GM23338 (cell line): ENCODE data around the gene BCOR. TPM values are rescaled to one million over a fixed set of nuclear protein-coding genes. Genes with fewer than 3 reads are reported as not detected.

Experiments used
- ATAC-seq: fragments of 200-7000 bp; cut with Tn5 transposase; 3 replicates; pipeline ENCODE4 v1.9.1; 2020
- DNase-seq: peaks from one replicate; pipeline ENCODE4 v3.0.0-alpha.2; 2015; ENCODE audit warnings: low spot score
- H2AFZ ChIP-seq: fragments of 200-600 bp; sonication (generic); 2 replicates; pipeline ENCODE4 v1.8.0; 2016; ENCODE audit warnings: antibody characterized with exemption, mild to moderate bottlenecking, moderate library complexity
- H3F3A ChIP-seq: fragments of 200-600 bp; sonication (generic); replicated peaks from 2 replicates; pipeline ENCODE4 v1.8.0; 2017; ENCODE audit warnings: antibody characterized with exemption, mixed run types, low read depth
- H3K27ac ChIP-seq: fragments of 200-600 bp; sonication (generic); 2 replicates; pipeline ENCODE4 v1.6.1; 2016; ENCODE audit warnings: low read depth
- H3K27me3 ChIP-seq: fragments of 200-600 bp; sonication (generic); 2 replicates; pipeline ENCODE4 v1.8.0; 2016; ENCODE audit warnings: mild to moderate bottlenecking, mixed run types, moderate library complexity; ENCODE audit not compliant: insufficient read depth
- H3K36me3 ChIP-seq: fragments of 200-600 bp; sonication (generic); 2 replicates; pipeline ENCODE4 v1.8.0; 2016; ENCODE audit warnings: mild to moderate bottlenecking; ENCODE audit not compliant: insufficient read depth
- H3K4me1 ChIP-seq: fragments of 200-600 bp; sonication (generic); 2 replicates; pipeline ENCODE4 v1.8.0; 2016; ENCODE audit warnings: mild to moderate bottlenecking, moderate library complexity; ENCODE audit not compliant: insufficient read depth
- H3K4me2 ChIP-seq: fragments of 200-600 bp; sonication (generic); 2 replicates; pipeline ENCODE4 v1.7.1; 2017; ENCODE audit warnings: mixed run types
- H3K4me3 ChIP-seq: fragments of 200-600 bp; sonication (generic); 2 replicates; pipeline ENCODE4 v1.6.1; 2016; ENCODE audit warnings: mixed run types
- H3K79me2 ChIP-seq: fragments of 200-600 bp; sonication (generic); replicated peaks from 2 replicates; pipeline ENCODE4 v1.8.0; 2017; ENCODE audit warnings: mild to moderate bottlenecking; ENCODE audit not compliant: insufficient read depth
- H3K9me2 ChIP-seq: fragments of 200-600 bp; sonication (generic); 2 replicates; pipeline ENCODE4 v1.8.0; 2017; ENCODE audit not compliant: insufficient read depth
- H4K20me1 ChIP-seq: fragments of 200-600 bp; sonication (generic); replicated peaks from 2 replicates; pipeline ENCODE4 v1.8.0; 2017; ENCODE audit warnings: mild to moderate bottlenecking; ENCODE audit not compliant: insufficient read depth
- H3K27ac Mint-ChIP-seq: 2 replicates; pipeline ENCODE4 v1.8.0; 2020; ENCODE audit warnings: inconsistent platforms, mild to moderate bottlenecking, moderate library complexity, mixed read lengths
- H3K27me3 Mint-ChIP-seq: 3 replicates; pipeline ENCODE4 v1.8.0; 2022; ENCODE audit warnings: low read depth, mild to moderate bottlenecking, moderate library complexity, mixed read lengths, inconsistent platforms; ENCODE audit not compliant: insufficient read depth, poor library complexity
- H3K36me3 Mint-ChIP-seq: 3 replicates; pipeline ENCODE4 v1.8.0; 2021; ENCODE audit warnings: low read depth, mild to moderate bottlenecking, inconsistent platforms, moderate library complexity, mixed read lengths
- H3K4me1 Mint-ChIP-seq: 3 replicates; pipeline ENCODE4 v1.8.0; 2020; ENCODE audit warnings: mild to moderate bottlenecking, inconsistent platforms, mixed read lengths
- H3K4me3 Mint-ChIP-seq: 3 replicates; pipeline ENCODE4 v1.8.0; 2021; ENCODE audit warnings: moderate library complexity, mild to moderate bottlenecking, inconsistent platforms, mixed read lengths
- H3K9me3 Mint-ChIP-seq: 3 replicates; pipeline ENCODE4 v1.8.0; 2020; ENCODE audit warnings: moderate library complexity, mild to moderate bottlenecking, inconsistent platforms, mixed read lengths
- CREB1 ChIP-seq: fragments of 250-450 bp; sonication (Bioruptor Pico); IDR thresholded peaks from 2 replicates; pipeline ENCODE4 v1.5.0; 2020; ENCODE audit warnings: low read depth, mild to moderate bottlenecking, moderate library complexity
- JUNB ChIP-seq: IDR thresholded peaks from one replicate; pipeline ENCODE4 v1.6.1; 2016; ENCODE audit warnings: antibody characterized with exemption; ENCODE audit not compliant: unreplicated experiment
- NANOG ChIP-seq: IDR thresholded peaks from 2 replicates; pipeline ENCODE4 v1.6.1; 2016; ENCODE audit warnings: antibody characterized with exemption, borderline replicate concordance
- ZNF331 ChIP-seq: fragments of 250-450 bp; sonication (Bioruptor Pico); IDR thresholded peaks from 2 replicates; pipeline ENCODE4 v1.5.0; 2020; ENCODE audit warnings: low read depth, mild to moderate bottlenecking, moderate library complexity
- polyA plus RNA-seq: library from polyadenylated mRNA; unstranded; fragments of >200 nt; fragmentation: Nextera tagmentation; extraction: Ambion mirVana; gene quantifications from 2 replicates; pipeline ENCODE4 v1.2.1, GENCODE V29; 2016
- total RNA-seq: library from RNA; depleted of rRNA; stranded (reverse); fragments of >200 nt; shearing (Covaris generic); gene quantifications from 2 replicates; pipeline ENCODE4 v1.2.3, GENCODE V29; 2014
- TF ChIP-seq, protein P1 (sequence below), 2 experiments: fragments of 200-600 bp in 1 of 2; sonication (generic) in 1 of 2; conservative IDR thresholded peaks; 2 replicates each; pipeline versions ENCODE4 v1.5.1 to v1.6.1; 2016 to 2017; ENCODE audit warnings: antibody characterized with exemption in 2 of 2, low read depth in 2 of 2, mild to moderate bottlenecking in 2 of 2, moderate library complexity in 1 of 2
- TF ChIP-seq, protein P2 (sequence below): IDR thresholded peaks from 2 replicates; pipeline ENCODE4 v1.6.1; 2016; ENCODE audit warnings: antibody characterized with exemption
- TF ChIP-seq, protein P3 (sequence below): fragments of 250-450 bp; sonication (Bioruptor Pico); IDR thresholded peaks from 2 replicates; pipeline ENCODE4 v1.5.0; 2020; ENCODE audit warnings: mild to moderate bottlenecking, moderate library complexity

The BCOR gene
- total and polyA plus RNA-seq, 2 experiments from 2014 or later = 25.5 to 60.8 TPM

DNA sequence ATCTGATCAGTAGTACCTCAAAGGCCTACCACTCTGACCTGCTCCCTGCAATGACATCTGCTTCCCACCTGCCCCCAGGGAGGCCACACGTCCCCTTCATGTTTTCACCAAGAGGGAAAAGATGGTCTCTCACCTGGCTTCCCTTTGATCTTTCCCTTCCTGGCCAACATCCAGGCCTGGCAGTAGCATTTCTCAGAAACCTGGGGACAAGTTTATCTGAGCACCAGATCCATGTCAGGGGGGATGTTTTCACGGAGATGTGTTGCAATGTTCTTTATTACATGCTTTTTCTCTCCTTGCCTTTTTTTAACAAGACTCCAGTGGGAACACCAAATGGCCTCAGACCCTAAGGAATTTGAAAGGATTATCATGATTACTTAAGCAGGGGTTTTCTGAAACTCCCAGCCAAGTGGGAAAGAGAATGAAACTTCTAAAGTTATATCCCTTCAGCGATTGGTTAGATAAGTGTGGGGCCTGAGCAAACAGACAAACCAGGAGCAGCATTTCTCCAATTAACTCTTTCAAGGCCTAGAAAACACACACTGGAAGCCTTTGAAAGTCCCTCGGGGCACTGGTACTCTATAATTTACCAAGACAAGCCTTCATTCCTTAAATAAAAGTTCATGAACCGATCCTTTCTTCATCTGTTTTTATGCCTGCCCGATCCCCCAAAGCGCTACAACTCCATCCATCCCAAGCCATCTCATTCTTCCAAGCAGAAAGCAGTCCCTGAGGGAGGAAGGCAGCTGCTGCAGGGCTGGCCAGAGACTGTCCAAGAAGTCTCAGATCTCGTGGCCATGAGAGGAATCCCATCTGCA, 94.1 kb downstream of the BCOR start (continued):
- TF ChIP-seq, protein P1, sequence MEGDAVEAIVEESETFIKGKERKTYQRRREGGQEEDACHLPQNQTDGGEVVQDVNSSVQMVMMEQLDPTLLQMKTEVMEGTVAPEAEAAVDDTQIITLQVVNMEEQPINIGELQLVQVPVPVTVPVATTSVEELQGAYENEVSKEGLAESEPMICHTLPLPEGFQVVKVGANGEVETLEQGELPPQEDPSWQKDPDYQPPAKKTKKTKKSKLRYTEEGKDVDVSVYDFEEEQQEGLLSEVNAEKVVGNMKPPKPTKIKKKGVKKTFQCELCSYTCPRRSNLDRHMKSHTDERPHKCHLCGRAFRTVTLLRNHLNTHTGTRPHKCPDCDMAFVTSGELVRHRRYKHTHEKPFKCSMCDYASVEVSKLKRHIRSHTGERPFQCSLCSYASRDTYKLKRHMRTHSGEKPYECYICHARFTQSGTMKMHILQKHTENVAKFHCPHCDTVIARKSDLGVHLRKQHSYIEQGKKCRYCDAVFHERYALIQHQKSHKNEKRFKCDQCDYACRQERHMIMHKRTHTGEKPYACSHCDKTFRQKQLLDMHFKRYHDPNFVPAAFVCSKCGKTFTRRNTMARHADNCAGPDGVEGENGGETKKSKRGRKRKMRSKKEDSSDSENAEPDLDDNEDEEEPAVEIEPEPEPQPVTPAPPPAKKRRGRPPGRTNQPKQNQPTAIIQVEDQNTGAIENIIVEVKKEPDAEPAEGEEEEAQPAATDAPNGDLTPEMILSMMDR (conservative IDR thresholded peaks at IDR 0.05; ENCODE audit: low read depth in 2 of 2) = no peak
- no peak for TF ChIP-seq ZNF331
- TF ChIP-seq JUNB = no peak
- TF ChIP-seq, protein P2, sequence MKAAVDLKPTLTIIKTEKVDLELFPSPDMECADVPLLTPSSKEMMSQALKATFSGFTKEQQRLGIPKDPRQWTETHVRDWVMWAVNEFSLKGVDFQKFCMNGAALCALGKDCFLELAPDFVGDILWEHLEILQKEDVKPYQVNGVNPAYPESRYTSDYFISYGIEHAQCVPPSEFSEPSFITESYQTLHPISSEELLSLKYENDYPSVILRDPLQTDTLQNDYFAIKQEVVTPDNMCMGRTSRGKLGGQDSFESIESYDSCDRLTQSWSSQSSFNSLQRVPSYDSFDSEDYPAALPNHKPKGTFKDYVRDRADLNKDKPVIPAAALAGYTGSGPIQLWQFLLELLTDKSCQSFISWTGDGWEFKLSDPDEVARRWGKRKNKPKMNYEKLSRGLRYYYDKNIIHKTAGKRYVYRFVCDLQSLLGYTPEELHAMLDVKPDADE = no peak

DNA sequence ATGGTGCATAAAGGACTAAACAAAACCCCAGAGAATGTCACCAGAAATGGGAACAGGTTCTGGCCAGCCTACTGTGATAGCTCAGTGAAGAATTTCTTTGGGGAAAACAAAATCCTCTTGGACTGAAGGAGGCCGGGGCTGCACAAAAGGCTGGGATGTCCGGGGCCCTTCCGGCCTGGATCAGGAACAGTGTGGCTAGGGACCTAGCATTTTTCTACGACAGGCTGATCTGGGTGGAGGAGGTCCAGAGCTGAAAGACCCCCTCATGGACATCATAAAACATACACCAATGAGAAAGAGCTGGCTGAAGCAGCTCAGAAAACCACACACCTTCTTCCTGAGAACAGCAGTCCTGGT, 94.7 kb downstream of the BCOR start:
- TF ChIP-seq, protein P1 (conservative IDR thresholded peaks at IDR 0.05; ENCODE audit: low read depth in 2 of 2) = no peak
- no peak for TF ChIP-seq NANOG
- no peak for TF ChIP-seq CREB1 (CRISPR knock-in tag)
- no peak for TF ChIP-seq ZNF331
- TF ChIP-seq, protein P3, sequence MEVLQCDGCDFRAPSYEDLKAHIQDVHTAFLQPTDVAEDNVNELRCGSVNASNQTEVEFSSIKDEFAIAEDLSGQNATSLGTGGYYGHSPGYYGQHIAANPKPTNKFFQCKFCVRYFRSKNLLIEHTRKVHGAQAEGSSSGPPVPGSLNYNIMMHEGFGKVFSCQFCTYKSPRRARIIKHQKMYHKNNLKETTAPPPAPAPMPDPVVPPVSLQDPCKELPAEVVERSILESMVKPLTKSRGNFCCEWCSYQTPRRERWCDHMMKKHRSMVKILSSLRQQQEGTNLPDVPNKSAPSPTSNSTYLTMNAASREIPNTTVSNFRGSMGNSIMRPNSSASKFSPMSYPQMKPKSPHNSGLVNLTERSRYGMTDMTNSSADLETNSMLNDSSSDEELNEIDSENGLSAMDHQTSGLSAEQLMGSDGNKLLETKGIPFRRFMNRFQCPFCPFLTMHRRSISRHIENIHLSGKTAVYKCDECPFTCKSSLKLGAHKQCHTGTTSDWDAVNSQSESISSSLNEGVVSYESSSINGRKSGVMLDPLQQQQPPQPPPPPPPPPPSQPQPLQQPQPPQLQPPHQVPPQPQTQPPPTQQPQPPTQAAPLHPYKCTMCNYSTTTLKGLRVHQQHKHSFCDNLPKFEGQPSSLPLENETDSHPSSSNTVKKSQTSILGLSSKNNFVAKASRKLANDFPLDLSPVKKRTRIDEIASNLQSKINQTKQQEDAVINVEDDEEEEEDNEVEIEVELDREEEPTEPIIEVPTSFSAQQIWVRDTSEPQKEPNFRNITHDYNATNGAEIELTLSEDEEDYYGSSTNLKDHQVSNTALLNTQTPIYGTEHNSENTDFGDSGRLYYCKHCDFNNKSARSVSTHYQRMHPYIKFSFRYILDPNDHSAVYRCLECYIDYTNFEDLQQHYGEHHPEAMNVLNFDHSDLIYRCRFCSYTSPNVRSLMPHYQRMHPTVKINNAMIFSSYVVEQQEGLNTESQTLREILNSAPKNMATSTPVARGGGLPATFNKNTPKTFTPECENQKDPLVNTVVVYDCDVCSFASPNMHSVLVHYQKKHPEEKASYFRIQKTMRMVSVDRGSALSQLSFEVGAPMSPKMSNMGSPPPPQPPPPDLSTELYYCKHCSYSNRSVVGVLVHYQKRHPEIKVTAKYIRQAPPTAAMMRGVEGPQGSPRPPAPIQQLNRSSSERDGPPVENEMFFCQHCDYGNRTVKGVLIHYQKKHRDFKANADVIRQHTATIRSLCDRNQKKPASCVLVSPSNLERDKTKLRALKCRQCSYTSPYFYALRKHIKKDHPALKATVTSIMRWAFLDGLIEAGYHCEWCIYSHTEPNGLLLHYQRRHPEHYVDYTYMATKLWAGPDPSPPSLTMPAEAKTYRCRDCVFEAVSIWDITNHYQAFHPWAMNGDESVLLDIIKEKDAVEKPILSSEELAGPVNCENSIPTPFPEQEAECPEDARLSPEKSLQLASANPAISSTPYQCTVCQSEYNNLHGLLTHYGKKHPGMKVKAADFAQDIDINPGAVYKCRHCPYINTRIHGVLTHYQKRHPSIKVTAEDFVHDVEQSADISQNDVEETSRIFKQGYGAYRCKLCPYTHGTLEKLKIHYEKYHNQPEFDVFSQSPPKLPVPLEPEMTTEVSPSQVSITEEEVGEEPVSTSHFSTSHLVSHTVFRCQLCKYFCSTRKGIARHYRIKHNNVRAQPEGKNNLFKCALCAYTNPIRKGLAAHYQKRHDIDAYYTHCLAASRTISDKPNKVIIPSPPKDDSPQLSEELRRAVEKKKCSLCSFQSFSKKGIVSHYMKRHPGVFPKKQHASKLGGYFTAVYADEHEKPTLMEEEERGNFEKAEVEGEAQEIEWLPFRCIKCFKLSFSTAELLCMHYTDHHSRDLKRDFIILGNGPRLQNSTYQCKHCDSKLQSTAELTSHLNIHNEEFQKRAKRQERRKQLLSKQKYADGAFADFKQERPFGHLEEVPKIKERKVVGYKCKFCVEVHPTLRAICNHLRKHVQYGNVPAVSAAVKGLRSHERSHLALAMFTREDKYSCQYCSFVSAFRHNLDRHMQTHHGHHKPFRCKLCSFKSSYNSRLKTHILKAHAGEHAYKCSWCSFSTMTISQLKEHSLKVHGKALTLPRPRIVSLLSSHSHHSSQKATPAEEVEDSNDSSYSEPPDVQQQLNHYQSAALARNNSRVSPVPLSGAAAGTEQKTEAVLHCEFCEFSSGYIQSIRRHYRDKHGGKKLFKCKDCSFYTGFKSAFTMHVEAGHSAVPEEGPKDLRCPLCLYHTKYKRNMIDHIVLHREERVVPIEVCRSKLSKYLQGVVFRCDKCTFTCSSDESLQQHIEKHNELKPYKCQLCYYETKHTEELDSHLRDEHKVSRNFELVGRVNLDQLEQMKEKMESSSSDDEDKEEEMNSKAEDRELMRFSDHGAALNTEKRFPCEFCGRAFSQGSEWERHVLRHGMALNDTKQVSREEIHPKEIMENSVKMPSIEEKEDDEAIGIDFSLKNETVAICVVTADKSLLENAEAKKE (CRISPR knock-in tag) = no peak
- H3K4me3 Mint-ChIP-seq = no peak overlapping the region

More for the DNA sequence above, 94.7 kb downstream of the BCOR start:
- Mint-ChIP-seq H3K36me3 (no peaks in the 10 kb centered on the region), H3K9me3 (peaks cover 2% of the 10 kb centered on the region; the same call in 1 of the 3 replicates), H3K27me3 (peaks cover 31% of the 10 kb centered on the region), H3K27ac (no peak overlapping the region), H3K4me1 (peaks cover 31% of the 10 kb centered on the region)
- Histone ChIP-seq H3K27me3 (peaks cover 56% of the 10 kb centered on the region), H3K9me2 (no peaks in the 10 kb centered on the region), H3K4me1 (peaks cover 22% of the 10 kb centered on the region), H3K79me2 (no peaks in the 10 kb centered on the region), H3F3A (no peaks in the 10 kb centered on the region), H3K27ac (no peak overlapping the region), H3K36me3 (no peaks in the 10 kb centered on the region), H3K4me3 (no peak overlapping the region), H4K20me1 (no peaks in the 10 kb centered on the region), H3K4me2 (no peak overlapping the region), H2AFZ (no peak overlapping the region)
- ATAC-seq = no peak
- DNase-seq = no peak
